ENCODE data around the gene CAND2. TPM values are rescaled to one million over a fixed set of nuclear protein-coding genes. Genes with fewer than 3 reads are reported as not detected.

The CAND2 gene
- total and polyA plus RNA-seq, 2 experiments from 2014 or later, result 5.6 to 20.5 TPM

DNA sequence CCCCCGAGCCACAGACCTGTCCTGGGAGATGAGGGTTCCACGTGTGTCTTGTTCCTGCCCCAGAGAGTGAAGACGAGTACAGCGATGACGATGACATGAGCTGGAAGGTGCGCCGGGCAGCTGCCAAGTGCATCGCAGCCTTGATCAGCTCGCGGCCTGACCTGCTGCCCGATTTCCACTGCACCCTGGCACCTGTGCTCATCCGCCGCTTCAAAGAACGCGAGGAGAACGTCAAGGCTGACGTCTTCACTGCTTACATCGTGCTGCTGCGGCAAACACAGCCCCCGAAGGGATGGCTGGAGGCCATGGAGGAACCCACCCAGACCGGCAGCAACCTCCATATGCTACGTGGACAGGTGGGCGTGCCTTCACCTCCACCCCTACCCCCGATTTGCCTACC is 18.6 kb downstream of the CAND2 start:
- no peak overlapping the region for H3K4me3 ChIP-seq
- peaks cover 7% of the 10 kb centered on the region for H3K4me1 Mint-ChIP-seq
- no peaks in the 10 kb centered on the region for H3K9me2 ChIP-seq (ENCODE audit: insufficient read depth)
- peaks cover 13% of the 10 kb centered on the region for H3K27me3 Mint-ChIP-seq (ENCODE audit: insufficient read depth, low read depth, poor library complexity)
- no peak for TF ChIP-seq ZNF462 (CRISPR knock-in tag; IDR thresholded peaks at IDR 0.05)
- no peak for TF ChIP-seq REST (IDR thresholded peaks at IDR 0.05; ENCODE audit: unreplicated experiment)
- TF ChIP-seq EZH2 (IDR thresholded peaks at IDR 0.05; ENCODE audit: low read depth, unreplicated experiment), result no peak
- TF ChIP-seq NANOG (IDR thresholded peaks at IDR 0.05; ENCODE audit: borderline replicate concordance), result no peak
- TF ChIP-seq EZH2phosphoT487 (IDR thresholded peaks at IDR 0.05; ENCODE audit: unreplicated experiment), result no peak
- TF ChIP-seq STAT1 (IDR thresholded peaks at IDR 0.05; ENCODE audit: unreplicated experiment), result no peak
- TF ChIP-seq, protein P1, sequence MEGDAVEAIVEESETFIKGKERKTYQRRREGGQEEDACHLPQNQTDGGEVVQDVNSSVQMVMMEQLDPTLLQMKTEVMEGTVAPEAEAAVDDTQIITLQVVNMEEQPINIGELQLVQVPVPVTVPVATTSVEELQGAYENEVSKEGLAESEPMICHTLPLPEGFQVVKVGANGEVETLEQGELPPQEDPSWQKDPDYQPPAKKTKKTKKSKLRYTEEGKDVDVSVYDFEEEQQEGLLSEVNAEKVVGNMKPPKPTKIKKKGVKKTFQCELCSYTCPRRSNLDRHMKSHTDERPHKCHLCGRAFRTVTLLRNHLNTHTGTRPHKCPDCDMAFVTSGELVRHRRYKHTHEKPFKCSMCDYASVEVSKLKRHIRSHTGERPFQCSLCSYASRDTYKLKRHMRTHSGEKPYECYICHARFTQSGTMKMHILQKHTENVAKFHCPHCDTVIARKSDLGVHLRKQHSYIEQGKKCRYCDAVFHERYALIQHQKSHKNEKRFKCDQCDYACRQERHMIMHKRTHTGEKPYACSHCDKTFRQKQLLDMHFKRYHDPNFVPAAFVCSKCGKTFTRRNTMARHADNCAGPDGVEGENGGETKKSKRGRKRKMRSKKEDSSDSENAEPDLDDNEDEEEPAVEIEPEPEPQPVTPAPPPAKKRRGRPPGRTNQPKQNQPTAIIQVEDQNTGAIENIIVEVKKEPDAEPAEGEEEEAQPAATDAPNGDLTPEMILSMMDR (conservative IDR thresholded peaks at IDR 0.05; ENCODE audit: low read depth in 2 of 2), result no peak
- TF ChIP-seq POLR2AphosphoS5 (IDR thresholded peaks at IDR 0.05; ENCODE audit: low read depth), result no peak
- no peak for TF ChIP-seq ZNF331 (CRISPR knock-in tag; IDR thresholded peaks at IDR 0.05; ENCODE audit: low read depth)
- TF ChIP-seq ZNF114 (CRISPR knock-in tag; IDR thresholded peaks at IDR 0.05), result no peak
- TF ChIP-seq, protein P2, sequence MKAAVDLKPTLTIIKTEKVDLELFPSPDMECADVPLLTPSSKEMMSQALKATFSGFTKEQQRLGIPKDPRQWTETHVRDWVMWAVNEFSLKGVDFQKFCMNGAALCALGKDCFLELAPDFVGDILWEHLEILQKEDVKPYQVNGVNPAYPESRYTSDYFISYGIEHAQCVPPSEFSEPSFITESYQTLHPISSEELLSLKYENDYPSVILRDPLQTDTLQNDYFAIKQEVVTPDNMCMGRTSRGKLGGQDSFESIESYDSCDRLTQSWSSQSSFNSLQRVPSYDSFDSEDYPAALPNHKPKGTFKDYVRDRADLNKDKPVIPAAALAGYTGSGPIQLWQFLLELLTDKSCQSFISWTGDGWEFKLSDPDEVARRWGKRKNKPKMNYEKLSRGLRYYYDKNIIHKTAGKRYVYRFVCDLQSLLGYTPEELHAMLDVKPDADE (IDR thresholded peaks at IDR 0.05), result no peak
- no peak for TF ChIP-seq JUNB (IDR thresholded peaks at IDR 0.05; ENCODE audit: unreplicated experiment)
- TF ChIP-seq CREB1 (CRISPR knock-in tag; IDR thresholded peaks at IDR 0.05; ENCODE audit: low read depth), result no peak
- peaks cover 8% of the 10 kb centered on the region for H3K4me1 ChIP-seq (ENCODE audit: insufficient read depth)
- DNase-seq (ENCODE audit: low spot score) (no peak), ATAC-seq (no peak)
- no peaks in the 10 kb centered on the region for H4K20me1 ChIP-seq (replicated peaks; ENCODE audit: insufficient read depth)
- no peaks in the 10 kb centered on the region for H3K27me3 ChIP-seq (ENCODE audit: insufficient read depth)
- H3K36me3 Mint-ChIP-seq (ENCODE audit: low read depth), result peaks cover 8% of the 10 kb centered on the region; the same call in 2 of the 3 replicates
- no peak overlapping the region for H3K27ac Mint-ChIP-seq
- H3K36me3 ChIP-seq (ENCODE audit: insufficient read depth), result no peaks in the 10 kb centered on the region
- H3K4me3 Mint-ChIP-seq, result no peak overlapping the region
- no peak overlapping the region for H3K27ac ChIP-seq (ENCODE audit: low read depth)
- H3K4me2 ChIP-seq, result no peak overlapping the region
- H3F3A ChIP-seq (replicated peaks; ENCODE audit: low read depth), result no peaks in the 10 kb centered on the region
- no peak overlapping the region for H2AFZ ChIP-seq
- H3K9me3 Mint-ChIP-seq, result no peaks in the 10 kb centered on the region
- no peaks in the 10 kb centered on the region for H3K79me2 ChIP-seq (replicated peaks; ENCODE audit: insufficient read depth)
